ENCODE data around the gene DGLUCY.

GRCh38 chr14:91246051-91246852 is 132.4 kb downstream of the DGLUCY start:
- no peak for TF ChIP-seq EZH2 (IDR thresholded peaks at IDR 0.05; ENCODE audit: insufficient read depth, poor library complexity, severe bottlenecking)
- TF ChIP-seq EZH2phosphoT487 (IDR thresholded peaks at IDR 0.05; ENCODE audit: insufficient read depth, low read depth) = no peak

Measured in GM23248 (cell line).